HepG2 (cell line): Measurements from ENCODE around the gene DIO1. TPM values are rescaled to one million over a fixed set of nuclear protein-coding genes. Genes with fewer than 3 reads are reported as not detected.
A peak's percentile ranks its signal among the peaks of the same experiment; 100 is the strongest.

Experiments
- ARID5B ChIP-seq: IDR thresholded peaks from 2 replicates; pipeline ENCODE4 v1.4.0; 2020; ENCODE audit warnings: mild to moderate bottlenecking, missing genetic modification reagents
- DNMT3B ChIP-seq: conservative IDR thresholded peaks from 2 replicates; pipeline ENCODE4 v1.6.1; 2016; ENCODE audit warnings: missing biosample characterization, control low read depth
- FIP1L1 ChIP-seq: fragments of 200-400 bp; formaldehyde crosslinking; IDR thresholded peaks from 2 replicates; pipeline ENCODE4 v1.6.1; 2018; ENCODE audit warnings: low read depth, mild to moderate bottlenecking, low read length, moderate library complexity, borderline replicate concordance; ENCODE audit not compliant: insufficient read depth
- KLF11 ChIP-seq: IDR thresholded peaks from 2 replicates; pipeline ENCODE4 v1.6.1; 2016; ENCODE audit warnings: missing compliant biosample characterization
- MXI1 ChIP-seq: IDR thresholded peaks from 3 replicates; pipeline ENCODE4 v1.6.1; 2012; ENCODE audit warnings: low read depth, low read length, inconsistent platforms, borderline replicate concordance
- NKX3-1 ChIP-seq: sonication (generic); formaldehyde crosslinking; IDR thresholded peaks from 2 replicates; pipeline ENCODE4 v1.5.0; 2020; ENCODE audit warnings: missing genetic modification reagents
- POLR2G ChIP-seq: fragments of 200-400 bp; formaldehyde crosslinking; IDR thresholded peaks from 2 replicates; pipeline ENCODE4 v1.6.1; 2018; ENCODE audit warnings: mild to moderate bottlenecking, low read depth, low read length, moderate library complexity
- PTBP1 ChIP-seq: fragments of 200-400 bp; formaldehyde crosslinking; IDR thresholded peaks from 2 replicates; pipeline ENCODE4 v1.6.1; 2018; ENCODE audit warnings: low read length, low read depth; ENCODE audit not compliant: poor library complexity, severe bottlenecking
- RCOR2 ChIP-seq: IDR thresholded peaks from 2 replicates; pipeline ENCODE4 v1.6.1; 2016; ENCODE audit warnings: missing biosample characterization, missing genetic modification reagents
- TBX3 ChIP-seq: fragments of 450-650 bp; IDR thresholded peaks from 2 replicates; pipeline ENCODE4 v1.6.1; 2017; ENCODE audit warnings: antibody characterized with exemption, mild to moderate bottlenecking, inconsistent platforms, borderline replicate concordance
- YEATS4 ChIP-seq: sonication (generic); formaldehyde crosslinking; IDR thresholded peaks from 2 replicates; pipeline ENCODE4 v1.4.0; 2020; ENCODE audit warnings: missing genetic modification reagents, borderline replicate concordance
- ZNF33B ChIP-seq: sonication (generic); formaldehyde crosslinking; IDR thresholded peaks from 2 replicates; pipeline ENCODE4 v1.5.1; 2020; ENCODE audit warnings: mild to moderate bottlenecking, missing genetic modification reagents
- ZNF430 ChIP-seq: sonication (generic); formaldehyde crosslinking; IDR thresholded peaks from 2 replicates; pipeline ENCODE4 v1.9.0; 2021; ENCODE audit warnings: mild to moderate bottlenecking, missing genetic modification reagents
- ZNF570 ChIP-seq: sonication (generic); formaldehyde crosslinking; IDR thresholded peaks from 2 replicates; pipeline ENCODE4 v1.4.0; 2020; ENCODE audit warnings: mild to moderate bottlenecking, missing genetic modification reagents, borderline replicate concordance
- ZNF878 ChIP-seq: sonication (generic); formaldehyde crosslinking; IDR thresholded peaks from 2 replicates; pipeline ENCODE4 v1.8.1; 2023; ENCODE audit warnings: mild to moderate bottlenecking, missing genetic modification reagents, moderate library complexity
- ZSCAN12 ChIP-seq: sonication (generic); formaldehyde crosslinking; IDR thresholded peaks from 2 replicates; pipeline ENCODE4 v1.9.0; 2021; ENCODE audit warnings: mild to moderate bottlenecking, missing genetic modification reagents
- polyA plus RNA-seq, 8 experiments: library from polyadenylated mRNA; depleted of rRNA in 3 of 8; stranded (reverse) in 7 of 8; unstranded in 1 of 8; fragments of >200 nt; fragmentation: Illumina TruSeq in 4 of 8; extraction: Trizol in 4 of 8; gene quantifications; 2 replicates each; pipeline versions ENCODE4 v1.2.1 to v1.2.3, GENCODE V29; 2011 to 2016; ENCODE audit warnings: low read depth in 4 of 8, missing spikeins in 1 of 8, mixed read lengths in 1 of 8; ENCODE audit not compliant: insufficient read depth in 1 of 8
- total RNA-seq, 5 experiments: library from RNA; depleted of rRNA; stranded (reverse); fragments of >200 nt; fragmentation: Illumina TruSeq; extraction: Trizol; gene quantifications; 2 replicates each; pipeline ENCODE4 v1.2.3, GENCODE V29; 2016; ENCODE audit warnings: low read depth in 1 of 5
- TF ChIP-seq, protein P1 (sequence below), 2 experiments: fragments of 450-650 bp in 1 of 2; sonication (generic) in 1 of 2; formaldehyde crosslinking; IDR thresholded peaks; 2 replicates each; pipeline versions ENCODE4 v1.5.0 to v1.8.0; 2020 to 2022; ENCODE audit warnings: mild to moderate bottlenecking in 1 of 2, missing genetic modification reagents in 1 of 2
- TF ChIP-seq, protein P2 (sequence below): sonication (generic); formaldehyde crosslinking; IDR thresholded peaks from 2 replicates; pipeline ENCODE4 v1.4.0; 2020; ENCODE audit warnings: mild to moderate bottlenecking, missing genetic modification reagents
- TF ChIP-seq, protein P3 (sequence below): sonication (generic); formaldehyde crosslinking; IDR thresholded peaks from 2 replicates; pipeline ENCODE4 v1.4.0; 2020; ENCODE audit warnings: missing genetic modification reagents

The DIO1 gene
- total and polyA plus RNA-seq, 2 of the 13 experiments (the other 11 are each of a cell fraction or from before 2014, with no cell fraction given), result 13.5 to 45.6 TPM

GRCh38 chr1:53945433-53946251 lies 51.7 kb downstream of the DIO1 start, which contains the start of gene IFT25 (continued):
- TF ChIP-seq POLR2G (peak; percentile 32), RCOR2 (CRISPR knock-in tag) (no peak), ZSCAN12 (no peak), PTBP1 (no peak), ZNF33B (CRISPR knock-in tag) (no peak), ZNF430 (0 out of 2 replicates have a peak, but pooled peaks have one; percentile 27), TBX3 (no peak), KLF11 (0 out of 2 replicates have a peak, but pooled peaks have one; percentile 8), DNMT3B (no peak), YEATS4 (CRISPR knock-in tag) (peak; percentile 88; the same call in 1 of the 2 replicates), ZNF878 (no peak), ARID5B (CRISPR knock-in tag) (peak; percentile 13; the same call in 1 of the 2 replicates), MXI1 (peak; percentile 25; the same call in 1 of the 3 replicates), FIP1L1 (no peak), NKX3-1 (CRISPR knock-in tag) (no peak), ZNF570 (CRISPR knock-in tag) (no peak)
- TF ChIP-seq, protein P1, sequence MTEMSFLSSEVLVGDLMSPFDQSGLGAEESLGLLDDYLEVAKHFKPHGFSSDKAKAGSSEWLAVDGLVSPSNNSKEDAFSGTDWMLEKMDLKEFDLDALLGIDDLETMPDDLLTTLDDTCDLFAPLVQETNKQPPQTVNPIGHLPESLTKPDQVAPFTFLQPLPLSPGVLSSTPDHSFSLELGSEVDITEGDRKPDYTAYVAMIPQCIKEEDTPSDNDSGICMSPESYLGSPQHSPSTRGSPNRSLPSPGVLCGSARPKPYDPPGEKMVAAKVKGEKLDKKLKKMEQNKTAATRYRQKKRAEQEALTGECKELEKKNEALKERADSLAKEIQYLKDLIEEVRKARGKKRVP (CRISPR knock-in tag; IDR thresholded peaks at IDR 0.05), result peak in 1 of 2 experiments; percentile 36; a peak in 1 of 4 replicates
- TF ChIP-seq, protein P2, sequence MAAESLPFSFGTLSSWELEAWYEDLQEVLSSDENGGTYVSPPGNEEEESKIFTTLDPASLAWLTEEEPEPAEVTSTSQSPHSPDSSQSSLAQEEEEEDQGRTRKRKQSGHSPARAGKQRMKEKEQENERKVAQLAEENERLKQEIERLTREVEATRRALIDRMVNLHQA (CRISPR knock-in tag), result no peak
- TF ChIP-seq, protein P3, sequence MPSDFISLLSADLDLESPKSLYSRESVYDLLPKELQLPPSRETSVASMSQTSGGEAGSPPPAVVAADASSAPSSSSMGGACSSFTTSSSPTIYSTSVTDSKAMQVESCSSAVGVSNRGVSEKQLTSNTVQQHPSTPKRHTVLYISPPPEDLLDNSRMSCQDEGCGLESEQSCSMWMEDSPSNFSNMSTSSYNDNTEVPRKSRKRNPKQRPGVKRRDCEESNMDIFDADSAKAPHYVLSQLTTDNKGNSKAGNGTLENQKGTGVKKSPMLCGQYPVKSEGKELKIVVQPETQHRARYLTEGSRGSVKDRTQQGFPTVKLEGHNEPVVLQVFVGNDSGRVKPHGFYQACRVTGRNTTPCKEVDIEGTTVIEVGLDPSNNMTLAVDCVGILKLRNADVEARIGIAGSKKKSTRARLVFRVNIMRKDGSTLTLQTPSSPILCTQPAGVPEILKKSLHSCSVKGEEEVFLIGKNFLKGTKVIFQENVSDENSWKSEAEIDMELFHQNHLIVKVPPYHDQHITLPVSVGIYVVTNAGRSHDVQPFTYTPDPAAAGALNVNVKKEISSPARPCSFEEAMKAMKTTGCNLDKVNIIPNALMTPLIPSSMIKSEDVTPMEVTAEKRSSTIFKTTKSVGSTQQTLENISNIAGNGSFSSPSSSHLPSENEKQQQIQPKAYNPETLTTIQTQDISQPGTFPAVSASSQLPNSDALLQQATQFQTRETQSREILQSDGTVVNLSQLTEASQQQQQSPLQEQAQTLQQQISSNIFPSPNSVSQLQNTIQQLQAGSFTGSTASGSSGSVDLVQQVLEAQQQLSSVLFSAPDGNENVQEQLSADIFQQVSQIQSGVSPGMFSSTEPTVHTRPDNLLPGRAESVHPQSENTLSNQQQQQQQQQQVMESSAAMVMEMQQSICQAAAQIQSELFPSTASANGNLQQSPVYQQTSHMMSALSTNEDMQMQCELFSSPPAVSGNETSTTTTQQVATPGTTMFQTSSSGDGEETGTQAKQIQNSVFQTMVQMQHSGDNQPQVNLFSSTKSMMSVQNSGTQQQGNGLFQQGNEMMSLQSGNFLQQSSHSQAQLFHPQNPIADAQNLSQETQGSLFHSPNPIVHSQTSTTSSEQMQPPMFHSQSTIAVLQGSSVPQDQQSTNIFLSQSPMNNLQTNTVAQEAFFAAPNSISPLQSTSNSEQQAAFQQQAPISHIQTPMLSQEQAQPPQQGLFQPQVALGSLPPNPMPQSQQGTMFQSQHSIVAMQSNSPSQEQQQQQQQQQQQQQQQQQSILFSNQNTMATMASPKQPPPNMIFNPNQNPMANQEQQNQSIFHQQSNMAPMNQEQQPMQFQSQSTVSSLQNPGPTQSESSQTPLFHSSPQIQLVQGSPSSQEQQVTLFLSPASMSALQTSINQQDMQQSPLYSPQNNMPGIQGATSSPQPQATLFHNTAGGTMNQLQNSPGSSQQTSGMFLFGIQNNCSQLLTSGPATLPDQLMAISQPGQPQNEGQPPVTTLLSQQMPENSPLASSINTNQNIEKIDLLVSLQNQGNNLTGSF, result 0 out of 2 replicates have a peak, but pooled peaks have one; percentile 42
